PC-9 (cell line): ENCODE measurements around the gene HOXC6.

Experiments
- EZH2 ChIP-seq: fragments of 200-600 bp; sonication (generic); IDR thresholded peaks from 2 replicates; pipeline ENCODE4 v1.8.0; 2017; ENCODE audit warnings: antibody characterized with exemption, low read depth
- TF ChIP-seq, protein P1 (sequence below): fragments of 200-600 bp; sonication (generic); conservative IDR thresholded peaks from 2 replicates; pipeline ENCODE4 v1.6.1; 2017; ENCODE audit warnings: mixed run types, antibody characterized with exemption, mild to moderate bottlenecking, moderate library complexity

DNA sequence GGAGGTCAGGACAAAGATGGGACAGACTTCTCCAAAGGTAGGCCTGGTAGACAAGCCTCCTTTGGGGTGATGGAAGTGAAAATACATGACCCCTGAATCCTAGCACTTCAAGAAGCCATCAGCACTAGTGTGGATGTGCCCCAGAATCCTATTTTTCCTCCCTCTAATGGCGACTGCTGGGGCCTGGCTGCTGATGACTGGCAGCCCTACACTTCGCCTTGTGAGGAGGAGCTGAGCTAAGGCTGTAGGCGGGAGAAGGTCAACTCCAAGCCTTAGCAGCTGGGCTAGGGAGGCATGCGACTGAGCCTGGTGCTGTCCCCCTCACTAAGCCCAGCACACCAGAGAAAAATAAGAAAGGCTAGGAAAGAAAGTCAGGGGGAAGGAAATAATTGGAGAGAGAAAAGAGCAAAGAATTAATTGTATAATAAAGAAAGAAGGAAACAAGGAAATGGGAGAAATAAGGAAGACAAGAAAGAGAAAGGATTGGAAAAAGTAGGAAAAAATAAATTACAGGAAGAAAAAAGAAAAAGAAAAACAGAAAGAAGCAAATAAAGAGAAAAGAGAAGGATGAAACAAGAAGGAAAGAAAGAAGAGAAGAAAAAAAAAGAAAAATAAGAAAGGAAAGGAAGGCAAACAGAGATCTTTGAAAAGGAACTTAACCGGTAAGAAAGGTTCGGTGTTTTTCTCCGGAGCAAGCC is 48.0 kb upstream of the HOXC6 start:
- TF ChIP-seq, protein P1, sequence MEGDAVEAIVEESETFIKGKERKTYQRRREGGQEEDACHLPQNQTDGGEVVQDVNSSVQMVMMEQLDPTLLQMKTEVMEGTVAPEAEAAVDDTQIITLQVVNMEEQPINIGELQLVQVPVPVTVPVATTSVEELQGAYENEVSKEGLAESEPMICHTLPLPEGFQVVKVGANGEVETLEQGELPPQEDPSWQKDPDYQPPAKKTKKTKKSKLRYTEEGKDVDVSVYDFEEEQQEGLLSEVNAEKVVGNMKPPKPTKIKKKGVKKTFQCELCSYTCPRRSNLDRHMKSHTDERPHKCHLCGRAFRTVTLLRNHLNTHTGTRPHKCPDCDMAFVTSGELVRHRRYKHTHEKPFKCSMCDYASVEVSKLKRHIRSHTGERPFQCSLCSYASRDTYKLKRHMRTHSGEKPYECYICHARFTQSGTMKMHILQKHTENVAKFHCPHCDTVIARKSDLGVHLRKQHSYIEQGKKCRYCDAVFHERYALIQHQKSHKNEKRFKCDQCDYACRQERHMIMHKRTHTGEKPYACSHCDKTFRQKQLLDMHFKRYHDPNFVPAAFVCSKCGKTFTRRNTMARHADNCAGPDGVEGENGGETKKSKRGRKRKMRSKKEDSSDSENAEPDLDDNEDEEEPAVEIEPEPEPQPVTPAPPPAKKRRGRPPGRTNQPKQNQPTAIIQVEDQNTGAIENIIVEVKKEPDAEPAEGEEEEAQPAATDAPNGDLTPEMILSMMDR, result no peak
- TF ChIP-seq EZH2, result no peak
